Epithelial cell of esophagus (primary cell): Measurements from ENCODE around the gene ERN1.
A peak's percentile ranks its signal among the peaks of the same experiment; 100 is the strongest.
"Not testable (repeated sequence)": the region's sequence is repeated elsewhere in the genome, so short reads cannot be mapped to it uniquely, and the experiment has no call there.

ENCODE experiments used
- DNase-seq: peaks from one replicate; pipeline ENCODE4 v3.0.0; 2010; ENCODE audit warnings: low read depth
- H3K4me3 ChIP-seq: 2 replicates; pipeline ENCODE4 v1.5.1; 2011; ENCODE audit warnings: mild to moderate bottlenecking, low read length, control low read depth
- TF ChIP-seq, protein P1 (sequence below): IDR thresholded peaks from 2 replicates; pipeline ENCODE4 v1.5.1; 2011; ENCODE audit warnings: low read depth, mild to moderate bottlenecking, low read length, control low read depth, inconsistent platforms; ENCODE audit not compliant: insufficient read depth; ENCODE audit errors: missing control alignments

ERN1 gene

DNA sequence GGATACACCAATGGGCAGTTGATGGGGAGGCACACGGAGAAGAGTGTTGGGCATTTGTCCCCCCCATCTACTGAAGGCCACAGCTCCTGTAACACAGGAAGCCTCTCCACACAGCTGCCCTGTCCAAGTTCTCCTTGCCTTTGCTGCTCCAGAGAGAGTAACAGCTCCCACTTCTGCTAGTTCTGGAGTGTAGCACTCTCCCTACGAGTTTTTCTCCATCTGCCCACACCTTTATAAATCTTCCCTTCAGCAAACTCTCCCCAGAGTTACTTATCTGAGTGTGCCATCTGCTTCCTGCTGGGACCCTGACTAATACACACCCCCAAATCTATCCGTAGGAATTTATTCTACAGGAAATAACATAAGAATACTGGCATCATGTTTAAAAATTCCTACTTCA lies 42.6 kb upstream of the ERN1 start:
- DNase-seq = no peak
- TF ChIP-seq, protein P1, sequence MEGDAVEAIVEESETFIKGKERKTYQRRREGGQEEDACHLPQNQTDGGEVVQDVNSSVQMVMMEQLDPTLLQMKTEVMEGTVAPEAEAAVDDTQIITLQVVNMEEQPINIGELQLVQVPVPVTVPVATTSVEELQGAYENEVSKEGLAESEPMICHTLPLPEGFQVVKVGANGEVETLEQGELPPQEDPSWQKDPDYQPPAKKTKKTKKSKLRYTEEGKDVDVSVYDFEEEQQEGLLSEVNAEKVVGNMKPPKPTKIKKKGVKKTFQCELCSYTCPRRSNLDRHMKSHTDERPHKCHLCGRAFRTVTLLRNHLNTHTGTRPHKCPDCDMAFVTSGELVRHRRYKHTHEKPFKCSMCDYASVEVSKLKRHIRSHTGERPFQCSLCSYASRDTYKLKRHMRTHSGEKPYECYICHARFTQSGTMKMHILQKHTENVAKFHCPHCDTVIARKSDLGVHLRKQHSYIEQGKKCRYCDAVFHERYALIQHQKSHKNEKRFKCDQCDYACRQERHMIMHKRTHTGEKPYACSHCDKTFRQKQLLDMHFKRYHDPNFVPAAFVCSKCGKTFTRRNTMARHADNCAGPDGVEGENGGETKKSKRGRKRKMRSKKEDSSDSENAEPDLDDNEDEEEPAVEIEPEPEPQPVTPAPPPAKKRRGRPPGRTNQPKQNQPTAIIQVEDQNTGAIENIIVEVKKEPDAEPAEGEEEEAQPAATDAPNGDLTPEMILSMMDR = no peak
- no peak overlapping the region for H3K4me3 ChIP-seq

DNA sequence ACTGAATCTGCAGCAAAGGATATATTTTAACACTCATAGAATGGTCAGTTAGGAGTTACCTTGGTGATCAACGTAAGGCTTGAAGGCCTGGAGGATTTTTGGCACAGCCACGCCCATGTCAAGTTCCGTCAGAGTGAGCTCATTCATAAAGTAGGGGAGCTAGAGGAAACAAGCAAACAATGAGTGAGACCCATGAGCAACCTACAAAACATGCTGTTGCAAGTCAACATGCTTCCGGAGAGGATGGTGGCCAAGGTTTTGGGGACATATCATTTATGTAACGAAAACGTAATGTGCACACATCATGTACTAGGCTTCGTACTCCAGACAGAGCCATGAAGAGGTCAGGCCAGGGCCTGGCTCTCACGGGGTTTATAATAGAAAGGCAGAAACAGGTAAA lies 41.1 kb upstream of the ERN1 start:
- TF ChIP-seq, protein P1 = no peak

DNA sequence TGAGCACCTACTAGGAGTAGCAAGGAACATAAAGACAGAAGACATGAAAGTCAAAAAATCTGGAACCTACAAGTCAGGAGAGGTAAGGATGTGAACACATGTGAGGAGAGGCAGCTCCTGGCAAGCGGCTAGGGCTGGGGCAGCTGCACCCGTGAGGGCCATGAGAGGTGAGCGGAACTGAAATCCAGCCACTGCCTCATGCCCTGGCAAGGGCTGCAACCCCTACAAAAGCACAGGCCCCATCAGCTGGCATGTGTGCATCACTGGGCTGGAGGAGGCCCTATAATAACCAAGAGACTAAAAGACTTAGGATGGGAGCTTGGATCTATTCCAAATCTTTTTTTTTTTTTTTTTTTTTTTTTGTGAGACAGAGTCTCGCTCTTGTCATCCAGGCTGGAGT lies 40.3 kb upstream of the ERN1 start:
- no peak overlapping the region for H3K4me3 ChIP-seq
- DNase-seq = no peak
- TF ChIP-seq, protein P1 = no peak

More for the DNA sequence above, 41.1 kb upstream of the ERN1 start:
- H3K4me3 ChIP-seq = no peak overlapping the region
- peak; percentile 86 for DNase-seq

DNA sequence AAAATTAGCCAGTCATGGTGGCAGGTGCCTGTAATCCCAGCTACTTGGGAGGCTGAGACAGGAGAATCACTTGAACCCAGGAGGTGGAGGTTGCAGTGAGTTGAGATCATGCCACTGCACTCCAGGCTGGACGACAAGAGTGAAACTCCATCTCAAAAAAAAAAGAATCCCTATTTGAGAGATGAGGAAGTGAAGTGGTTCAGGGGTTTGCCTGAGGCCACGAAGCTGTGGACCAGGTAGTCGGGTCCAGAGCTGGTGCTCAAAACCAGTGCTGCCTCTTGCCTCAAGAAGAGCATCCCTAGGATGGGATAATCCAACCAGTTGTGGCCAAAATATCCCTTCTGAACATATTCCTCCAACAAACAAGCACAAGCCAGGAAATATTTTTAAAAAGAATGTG lies 37.7 kb upstream of the ERN1 start:
- not testable (repeated sequence) for H3K4me3 ChIP-seq, DNase-seq

DNA sequence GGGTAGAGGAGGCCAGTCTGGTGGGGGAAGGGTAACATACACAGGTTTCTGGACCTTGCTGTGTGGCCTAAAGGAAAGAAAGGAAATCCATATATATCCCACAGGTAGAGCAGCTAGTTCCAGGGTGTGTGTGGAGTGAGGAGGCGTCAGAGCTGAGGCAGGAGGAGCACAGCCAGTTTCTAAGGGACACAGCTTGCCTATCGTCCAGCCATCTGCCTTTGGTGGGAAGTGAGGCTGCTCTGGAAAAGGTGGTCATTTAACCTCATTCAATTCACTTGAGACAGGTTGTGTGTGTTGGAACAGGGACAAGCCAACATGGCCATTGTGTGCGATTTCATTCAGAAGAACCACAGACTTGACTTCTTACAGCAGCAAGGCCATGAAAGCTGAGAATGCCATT lies 36.9 kb upstream of the ERN1 start:
- TF ChIP-seq, protein P1 = no peak
- DNase-seq = no peak
- H3K4me3 ChIP-seq = no peak overlapping the region

DNA sequence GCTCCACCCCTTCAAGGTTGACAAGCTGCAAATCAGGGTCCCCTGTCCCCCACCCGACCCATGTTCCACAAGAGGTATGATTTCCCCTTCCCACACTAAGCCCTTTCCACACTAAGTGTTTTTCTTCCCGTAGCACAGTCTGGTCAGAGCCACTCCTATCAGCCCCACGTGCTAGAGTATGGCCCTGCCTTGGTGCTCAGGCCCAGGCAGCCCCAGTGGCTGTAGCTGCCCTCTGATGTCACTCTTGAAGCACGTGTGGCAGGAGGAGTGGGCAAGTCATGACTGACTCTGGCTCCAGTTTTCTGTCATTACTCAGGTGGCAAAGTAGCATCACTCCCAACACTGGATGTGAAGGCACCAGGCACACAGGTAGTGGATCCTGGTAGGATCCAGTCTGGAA lies 35.4 kb upstream of the ERN1 start:
- H3K4me3 ChIP-seq = no peak overlapping the region
- TF ChIP-seq, protein P1 = no peak
- no peak for DNase-seq

DNA sequence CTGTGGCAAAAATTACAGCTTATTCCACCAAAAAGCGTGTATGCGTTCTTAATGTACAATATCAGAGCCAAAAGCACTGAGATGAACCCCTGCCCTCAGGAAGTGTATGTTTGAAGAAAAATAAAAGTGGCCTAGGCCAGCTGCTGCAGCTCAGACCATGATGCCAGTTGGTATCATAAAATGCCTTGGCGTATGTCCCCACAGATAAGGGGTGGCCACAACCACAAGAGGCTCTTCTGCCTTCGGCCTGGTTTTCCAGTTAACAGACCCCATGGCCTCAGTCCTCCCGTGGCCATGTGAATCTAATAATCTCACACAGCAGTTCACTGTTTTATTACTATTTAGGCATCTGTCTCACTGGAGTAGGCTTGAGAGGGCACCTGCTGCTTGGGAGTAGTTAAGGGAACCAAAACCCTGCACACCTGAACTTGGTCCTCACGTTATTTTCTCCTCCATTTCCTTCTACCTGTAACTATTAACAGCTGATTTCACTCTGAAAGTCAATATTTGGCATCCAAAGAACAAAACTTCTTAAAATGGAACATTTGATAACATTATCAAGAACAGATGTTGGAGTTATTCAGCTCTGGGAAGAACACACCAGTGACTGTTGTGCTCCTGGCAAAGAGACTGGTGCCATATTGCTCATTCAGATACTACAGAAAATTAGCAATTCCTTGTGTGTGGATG lies 34.8 kb upstream of the ERN1 start:
- H3K4me3 ChIP-seq = no peak overlapping the region
- TF ChIP-seq, protein P1 = no peak
- DNase-seq = no peak
